Breast epithelium (tissue), 4 donors: ENCODE results near the gene TGFB2. TPM values are rescaled to one million over a fixed set of nuclear protein-coding genes. Genes with fewer than 3 reads are reported as not detected.

Experiments
- DNase-seq, 2 donors: peaks; one replicate each; pipeline ENCODE4 v3.0.0-alpha.2; 2019; ENCODE audit warnings: low spot score in 2 of 2
- H3K27ac ChIP-seq, 2 donors: fragments of 200-600 bp; sonication (generic) in 1 of 2; one replicate each; pipeline ENCODE4 v1.5.1; 2016 to 2019; ENCODE audit warnings: mild to moderate bottlenecking in 1 of 2
- H3K27me3 ChIP-seq, 2 donors: fragments of 200-600 bp; sonication (generic) in 1 of 2; one replicate each; pipeline versions ENCODE4 v1.5.1 to v1.6.0; 2017 to 2019; ENCODE audit warnings: control low read depth in 1 of 2, mild to moderate bottlenecking in 1 of 2
- H3K36me3 ChIP-seq: fragments of 200-600 bp; one replicate; pipeline ENCODE4 v1.5.1; 2019
- H3K4me1 ChIP-seq, 2 donors: fragments of 200-600 bp; sonication (generic); one replicate each; pipeline ENCODE4 v1.5.1; 2016 to 2019; ENCODE audit warnings: control low read depth in 1 of 2
- H3K4me3 ChIP-seq, 3 donors: fragments of 200-600 bp; sonication (generic); 1 replicate in 2 of 3; 2 replicates in 1 of 3; pipeline ENCODE4 v1.5.1; 2016 to 2019; ENCODE audit warnings: mild to moderate bottlenecking in 3 of 3, moderate library complexity in 2 of 3
- H3K9me3 ChIP-seq, 2 donors: fragments of 200-600 bp; sonication (generic) in 1 of 2; one replicate each; pipeline ENCODE4 v1.5.1; 2016 to 2019; ENCODE audit warnings: control low read depth in 1 of 2
- CTCF ChIP-seq, 3 donors: fragments of 450-650 bp; IDR thresholded peaks; one replicate each; pipeline ENCODE4 v1.5.1; 2016 to 2017; ENCODE audit warnings: antibody characterized with exemption in 3 of 3, mild to moderate bottlenecking in 3 of 3, moderate library complexity in 3 of 3
- POLR2A ChIP-seq: fragments of 450-650 bp; IDR thresholded peaks from one replicate; pipeline ENCODE4 v1.6.1; 2016; ENCODE audit warnings: antibody characterized with exemption, mild to moderate bottlenecking, moderate library complexity
- POLR2AphosphoS5 ChIP-seq, 3 donors: sonication (generic); formaldehyde crosslinking; IDR thresholded peaks; one replicate each; pipeline ENCODE4 v1.6.1; 2017; ENCODE audit warnings: antibody characterized with exemption in 3 of 3
- intact Hi-C: fragments of 100-400 bp; cut with DNase I; formaldehyde crosslinking; loops from one replicate; pipeline ENCODE4 v1.15.1; 2023; ENCODE audit warnings: low total_unique reads
- total RNA-seq, 3 donors: library from RNA; depleted of rRNA; stranded (reverse); fragments of >200 nt; gene quantifications; one replicate each; pipeline ENCODE4 v1.1.0, GENCODE V29; 2016

Gene TGFB2
- total RNA-seq, 3 donors from 2014 or later, result 1.6 to 10.2 (median 9.5) TPM

GRCh38 chr1:218409946-218410510, 64.9 kb downstream of the TGFB2 start:
- TF ChIP-seq CTCF (IDR thresholded peaks at IDR 0.05) (no peak), POLR2A (no peak), POLR2AphosphoS5 (IDR thresholded peaks at IDR 0.05) (no peak)
- H3K36me3 ChIP-seq, result no peaks in the 10 kb centered on the region

GRCh38 chr1:218411101-218411500, 66.0 kb downstream of the TGFB2 start:
- DNase-seq, result no peak
- H3K27me3 ChIP-seq, result no peaks in the 10 kb centered on the region
- intact Hi-C loops, result no loop called here
- no peak for TF ChIP-seq POLR2A
- no peak for TF ChIP-seq POLR2AphosphoS5 (IDR thresholded peaks at IDR 0.05)
- TF ChIP-seq CTCF (IDR thresholded peaks at IDR 0.05), result no peak
- no peak overlapping the region for H3K27ac ChIP-seq
- H3K4me1 ChIP-seq, result no peaks in the 10 kb centered on the region
- H3K9me3 ChIP-seq, result no peaks in the 10 kb centered on the region
- no peak overlapping the region for H3K4me3 ChIP-seq
- H3K36me3 ChIP-seq, result no peaks in the 10 kb centered on the region

More at GRCh38 chr1:218409946-218410510, 64.9 kb downstream of the TGFB2 start:
- Histone ChIP-seq H3K27me3 (no peaks in the 10 kb centered on the region), H3K4me1 (no peaks in the 10 kb centered on the region), H3K27ac (no peak overlapping the region), H3K4me3 (no peak overlapping the region), H3K9me3 (no peaks in the 10 kb centered on the region)
- DNase-seq, result no peak
- intact Hi-C loops, result no loop called here

GRCh38 chr1:218412171-218412570, 67.0 kb downstream of the TGFB2 start:
- Histone ChIP-seq H3K9me3 (peaks cover 0 to 4% of the 10 kb centered on the region in 2 donors), H3K27ac (no peak overlapping the region), H3K4me3 (no peak overlapping the region), H3K4me1 (no peaks in the 10 kb centered on the region), H3K27me3 (no peaks in the 10 kb centered on the region), H3K36me3 (no peaks in the 10 kb centered on the region)
- TF ChIP-seq POLR2A (no peak), POLR2AphosphoS5 (IDR thresholded peaks at IDR 0.05) (no peak), CTCF (IDR thresholded peaks at IDR 0.05) (no peak)
- intact Hi-C loops, result no loop called here
- no peak for DNase-seq

GRCh38 chr1:218413179-218413578, 68.0 kb downstream of the TGFB2 start:
- Histone ChIP-seq H3K36me3 (no peaks in the 10 kb centered on the region), H3K4me3 (no peak overlapping the region), H3K9me3 (peaks cover 6 to 10% of the 10 kb centered on the region in 2 donors), H3K27ac (no peak overlapping the region), H3K4me1 (no peaks in the 10 kb centered on the region), H3K27me3 (no peaks in the 10 kb centered on the region)
- intact Hi-C loops, result no loop called here
- no peak for DNase-seq
- no peak for TF ChIP-seq POLR2AphosphoS5 (IDR thresholded peaks at IDR 0.05)
- no peak for TF ChIP-seq POLR2A
- no peak for TF ChIP-seq CTCF (IDR thresholded peaks at IDR 0.05)

- Histone ChIP-seq H3K27me3 (no peaks in the 10 kb centered on the region), H3K4me3 (no peak overlapping the region), H3K9me3 (peaks cover 6 to 10% of the 10 kb centered on the region in 2 donors), H3K36me3 (no peaks in the 10 kb centered on the region), H3K4me1 (no peaks in the 10 kb centered on the region), H3K27ac (no peak overlapping the region)
- no peak for DNase-seq
- TF ChIP-seq POLR2AphosphoS5 (IDR thresholded peaks at IDR 0.05), result no peak
- TF ChIP-seq POLR2A, result no peak
- TF ChIP-seq CTCF (IDR thresholded peaks at IDR 0.05), result no peak
- intact Hi-C loops, result no loop called here
Observed at GRCh38 chr1:218414060-218414728, 69.1 kb downstream of the TGFB2 start.
